ENCODE results near the gene LRRC3C.

GRCh38 chr17:39904990-39905288 is 22.6 kb upstream of the LRRC3C start:
- TF ChIP-seq CTCF (IDR thresholded peaks at IDR 0.05) (no peak), POLR2A (IDR thresholded peaks at IDR 0.05) (no peak)
